Measurements from ENCODE around the gene BFSP2.
A peak's percentile ranks its signal among the peaks of the same experiment; 100 is the strongest.

BFSP2 gene

DNA sequence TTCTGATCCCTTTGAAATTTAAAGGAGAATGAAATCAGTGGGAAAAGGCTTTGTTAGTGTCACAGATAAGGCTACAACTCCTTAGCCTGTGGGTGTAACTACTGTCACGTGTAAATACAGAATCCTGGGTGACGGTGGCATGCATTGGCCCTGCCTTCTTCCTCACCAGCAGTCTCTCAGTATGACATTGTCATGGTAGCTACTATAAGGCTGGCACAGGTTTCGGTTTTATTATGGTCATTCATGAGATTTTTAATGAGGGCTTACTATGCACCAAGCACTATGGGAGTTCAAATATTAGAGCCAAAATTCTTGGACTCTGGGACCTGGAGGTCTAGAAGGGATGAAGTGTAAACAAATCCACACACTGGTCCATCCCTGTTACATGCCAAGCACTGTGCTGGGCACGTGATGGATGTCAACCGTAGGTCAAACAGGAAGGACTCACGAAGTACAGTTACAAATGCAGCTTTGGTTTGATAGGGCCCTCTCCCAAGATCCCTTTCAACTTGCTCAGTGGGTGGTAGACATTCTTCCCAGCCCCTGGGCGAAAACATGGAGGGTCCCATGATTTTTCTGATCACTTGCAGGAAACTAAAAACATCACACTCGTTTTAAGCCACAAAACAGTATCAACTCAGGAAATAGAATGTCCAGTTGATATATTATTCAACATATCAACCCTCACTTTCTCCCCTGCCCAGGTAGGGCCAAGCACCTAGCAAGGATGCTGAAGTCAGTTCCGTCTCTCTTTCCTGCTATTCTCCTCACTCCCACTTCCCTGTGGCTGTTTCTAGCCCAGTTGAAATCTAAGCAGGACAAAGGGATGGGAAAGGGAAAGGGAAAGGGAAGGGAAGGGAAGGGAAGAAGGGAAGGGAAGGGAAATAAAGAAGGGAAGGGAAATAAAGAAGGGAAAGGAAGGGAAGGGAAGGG, 25.3 kb downstream of the BFSP2 start:
- DNase-seq = no peak

GRCh38 chr3:133425898-133426297, 26.0 kb downstream of the BFSP2 start:
- no peak for DNase-seq

- no peak for DNase-seq
Measured at GRCh38 chr3:133426721-133427120, 26.9 kb downstream of the BFSP2 start.

DNA sequence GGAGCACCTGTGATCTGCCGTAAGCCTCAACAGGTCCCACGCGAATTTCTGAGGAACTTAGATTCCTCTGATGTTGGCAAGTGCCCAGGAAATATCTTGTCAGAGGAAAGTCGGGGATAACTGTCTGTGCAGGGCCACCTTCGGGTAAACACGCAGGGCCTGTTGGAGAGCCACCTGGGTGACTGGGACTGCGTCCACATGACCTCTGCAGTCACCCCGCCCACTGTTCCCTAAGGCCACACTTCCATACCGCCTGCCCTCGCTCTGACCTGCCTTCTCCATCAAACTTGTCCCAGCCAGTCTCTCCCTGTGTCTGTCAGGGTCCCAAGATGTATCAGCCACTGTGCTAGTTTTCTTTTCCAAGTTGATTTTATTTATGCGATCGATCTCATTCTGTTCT, 28.7 kb downstream of the BFSP2 start:
- no peak for DNase-seq

- no peak for DNase-seq
Measured at GRCh38 chr3:133429063-133429462, 29.2 kb downstream of the BFSP2 start.

GRCh38 chr3:133439563-133439962, 39.7 kb downstream of the BFSP2 start:
- DNase-seq = no peak

- no peak for DNase-seq
Measured at GRCh38 chr3:133440652-133441051, 40.8 kb downstream of the BFSP2 start.

DNA sequence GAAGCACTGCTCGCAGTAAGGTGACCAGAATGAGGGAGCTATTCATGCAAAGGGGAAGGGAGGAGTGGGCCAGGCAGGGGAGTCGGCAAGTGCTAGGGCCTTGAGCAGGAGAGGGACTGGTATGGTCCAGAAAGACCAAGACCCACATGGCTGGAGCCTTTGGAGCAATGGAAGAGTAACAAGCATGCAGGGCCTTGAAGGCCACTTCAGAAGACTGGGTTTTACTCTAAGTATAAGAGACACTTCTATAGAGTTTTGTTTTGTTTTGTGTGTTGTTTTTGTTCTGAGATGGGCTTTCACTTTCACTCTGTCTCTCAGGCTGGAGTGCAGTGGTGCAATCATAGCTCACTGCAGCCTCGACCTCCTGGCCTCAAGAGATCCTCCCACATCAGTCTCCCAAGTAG, 42.0 kb downstream of the BFSP2 start:
- DNase-seq = no peak

- DNase-seq = no peak
Measured at GRCh38 chr3:133442518-133442917, 42.7 kb downstream of the BFSP2 start.

DNA sequence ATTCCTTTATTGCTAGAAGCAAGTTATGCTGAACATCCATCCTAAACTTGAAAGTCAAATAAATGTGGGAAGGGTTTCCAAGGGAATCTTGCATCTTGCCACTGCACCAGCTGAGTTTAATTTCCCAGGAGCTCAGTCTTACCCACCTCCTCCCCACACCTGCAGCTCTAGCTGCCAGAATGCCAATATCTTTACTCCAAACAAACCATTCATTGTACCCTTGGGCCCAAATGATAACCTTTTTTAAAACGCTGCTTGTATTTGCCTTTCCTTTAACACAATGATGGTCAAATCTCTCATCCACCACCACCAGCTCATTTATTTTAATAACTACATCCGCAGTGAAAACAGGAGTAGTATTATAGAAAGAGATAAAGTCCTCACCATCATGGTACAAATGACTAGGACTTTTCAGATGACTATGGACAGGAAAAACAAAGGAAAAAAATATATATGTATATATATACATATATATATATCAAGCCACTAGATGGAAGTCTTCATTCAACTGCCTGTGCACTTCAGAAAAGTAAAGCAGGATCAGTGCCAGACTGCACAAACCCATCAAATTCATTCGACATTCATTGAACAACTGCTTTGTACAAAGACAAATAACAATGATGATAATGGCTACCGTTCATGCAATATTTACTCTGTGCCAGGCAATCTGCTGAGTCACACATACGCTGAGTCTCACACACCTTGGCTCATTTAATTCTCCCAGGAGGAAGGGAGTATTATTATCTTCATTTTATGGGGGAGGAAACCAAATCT, 44.0 kb downstream of the BFSP2 start:
- DNase-seq = no peak

DNA sequence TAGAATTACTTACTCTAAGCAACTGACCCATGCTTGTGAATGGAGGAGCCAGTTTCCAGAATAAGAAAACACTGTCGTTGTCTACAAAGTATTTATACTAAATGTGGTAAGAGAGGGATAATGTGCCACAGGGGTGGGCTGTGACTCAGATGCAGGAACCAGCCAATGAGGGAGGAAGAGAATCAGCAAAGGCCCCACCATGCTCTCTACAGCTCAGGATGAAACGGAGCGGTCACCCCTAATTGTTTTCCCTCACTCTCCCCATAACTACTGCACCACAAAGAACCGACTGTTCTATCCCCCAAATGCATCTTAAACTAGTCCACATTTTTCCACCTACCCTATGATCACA, 44.5 kb downstream of the BFSP2 start:
- DNase-seq = no peak

DNA sequence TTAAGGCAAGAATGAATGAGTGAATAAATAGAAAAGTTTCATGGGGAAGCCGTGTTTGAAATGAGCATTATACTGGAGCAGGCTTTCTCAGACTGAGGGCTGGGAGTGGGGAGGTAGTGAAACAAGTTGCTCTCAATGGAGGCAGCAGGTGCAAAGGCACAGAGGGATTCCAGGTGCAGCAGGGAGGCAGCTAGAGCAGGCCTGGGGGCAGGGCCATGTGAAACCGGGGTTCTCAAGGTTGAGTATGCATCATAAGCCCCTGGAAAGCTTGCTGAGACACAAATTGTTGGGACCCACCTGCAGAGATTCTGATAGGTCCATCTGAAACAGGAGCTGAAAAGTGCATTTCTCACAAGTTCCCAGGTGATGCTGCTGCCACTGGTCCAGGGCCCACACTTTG, 45.3 kb downstream of the BFSP2 start:
- DNase-seq = no peak

GRCh38 chr3:133447750-133448477, 48.1 kb downstream of the BFSP2 start:
- DNase-seq = no peak

DNA sequence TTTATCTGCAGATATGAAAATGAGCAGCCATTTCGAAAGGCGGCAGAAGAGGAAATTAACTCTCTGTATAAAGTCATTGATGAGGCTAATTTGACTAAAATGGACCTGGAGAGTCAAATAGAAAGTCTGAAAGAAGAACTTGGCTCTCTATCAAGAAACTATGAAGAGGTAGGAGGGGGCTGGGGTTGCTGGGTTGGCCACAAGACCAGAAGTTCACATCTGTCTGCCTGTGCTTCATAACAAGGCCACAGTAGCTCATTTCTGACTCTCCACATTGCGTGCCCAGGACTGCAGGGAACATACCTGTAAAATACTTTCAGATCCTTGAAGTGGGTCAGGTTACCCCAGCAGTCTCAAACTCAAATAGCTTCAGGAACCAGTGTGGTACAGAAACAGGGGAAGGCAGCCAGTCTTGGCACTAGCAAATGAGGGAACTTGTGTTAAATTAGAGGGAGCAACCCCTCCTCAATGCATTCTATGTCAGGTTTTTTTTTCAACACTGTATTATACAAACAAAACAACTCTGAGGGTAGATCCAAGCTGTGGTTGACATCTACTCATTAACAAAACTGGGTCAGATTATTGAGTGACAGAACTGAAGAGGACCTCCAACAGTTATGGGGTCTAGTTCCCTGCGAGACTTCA, 48.7 kb downstream of the BFSP2 start:
- peak; percentile 14 for DNase-seq

GRCh38 chr3:133451309-133451708, 51.5 kb downstream of the BFSP2 start:
- DNase-seq = no peak

GRCh38 chr3:133452641-133453319, 52.9 kb downstream of the BFSP2 start:
- DNase-seq = no peak

DNA sequence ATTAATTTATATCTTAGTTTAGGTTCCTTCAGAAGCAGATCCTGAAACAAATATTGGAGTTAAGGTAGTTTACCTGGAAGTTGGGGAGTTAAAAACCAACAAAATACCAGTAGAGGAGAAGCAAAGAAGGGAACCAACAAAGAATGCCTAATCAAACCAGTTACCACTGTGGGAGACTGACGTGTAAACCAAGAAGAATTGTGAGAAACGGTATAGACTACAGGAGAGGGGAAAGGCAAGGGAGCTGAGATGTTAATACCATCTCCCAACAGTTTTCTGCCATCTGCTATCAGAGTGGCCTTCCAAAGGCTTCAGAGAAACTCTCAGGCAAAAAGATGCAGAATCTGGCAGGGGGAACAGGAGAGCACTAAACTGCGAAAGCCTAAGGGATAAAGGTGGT, 53.5 kb downstream of the BFSP2 start:
- DNase-seq = no peak

DNA sequence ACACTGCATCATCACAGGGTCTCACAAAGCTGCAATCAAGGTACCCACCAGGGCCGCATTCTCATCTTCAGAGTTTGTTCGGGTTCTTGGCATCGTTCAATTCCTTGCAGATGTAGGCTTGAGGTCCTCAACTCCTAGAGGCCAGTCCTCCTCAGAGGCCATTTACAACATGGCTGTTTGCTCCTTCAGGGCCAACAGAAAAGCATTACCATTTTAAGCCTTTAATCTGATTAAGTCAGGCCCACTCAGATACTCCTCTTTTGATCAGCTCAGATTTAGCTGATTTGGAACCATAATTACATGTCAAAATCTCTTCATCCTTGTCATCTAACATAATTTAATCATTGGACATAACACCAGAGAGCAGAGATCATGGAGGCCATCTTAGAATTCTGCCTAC, 55.4 kb downstream of the BFSP2 start:
- DNase-seq = no peak

DNA sequence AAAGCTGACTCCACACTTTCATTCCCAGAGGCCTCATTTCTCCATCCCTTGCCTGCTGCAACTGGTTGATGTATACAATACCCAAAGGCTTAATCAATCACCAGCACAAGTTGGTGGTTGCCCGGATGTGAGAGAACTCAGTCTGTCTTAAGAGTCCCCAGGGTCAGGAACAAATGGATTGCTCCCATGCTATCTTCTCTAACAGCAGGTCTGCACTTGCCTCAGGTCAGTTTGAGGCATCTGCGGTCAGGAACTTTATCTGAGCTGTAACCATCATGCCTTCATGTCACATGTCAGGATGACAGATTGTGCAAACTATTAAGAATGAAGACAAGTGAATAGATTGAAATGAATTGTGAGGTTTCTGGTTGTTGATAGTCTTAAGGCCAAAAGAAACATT, 56.1 kb downstream of the BFSP2 start:
- DNase-seq = no peak

- DNase-seq = no peak
Measured at GRCh38 chr3:133457025-133457424, 57.2 kb downstream of the BFSP2 start.

DNA sequence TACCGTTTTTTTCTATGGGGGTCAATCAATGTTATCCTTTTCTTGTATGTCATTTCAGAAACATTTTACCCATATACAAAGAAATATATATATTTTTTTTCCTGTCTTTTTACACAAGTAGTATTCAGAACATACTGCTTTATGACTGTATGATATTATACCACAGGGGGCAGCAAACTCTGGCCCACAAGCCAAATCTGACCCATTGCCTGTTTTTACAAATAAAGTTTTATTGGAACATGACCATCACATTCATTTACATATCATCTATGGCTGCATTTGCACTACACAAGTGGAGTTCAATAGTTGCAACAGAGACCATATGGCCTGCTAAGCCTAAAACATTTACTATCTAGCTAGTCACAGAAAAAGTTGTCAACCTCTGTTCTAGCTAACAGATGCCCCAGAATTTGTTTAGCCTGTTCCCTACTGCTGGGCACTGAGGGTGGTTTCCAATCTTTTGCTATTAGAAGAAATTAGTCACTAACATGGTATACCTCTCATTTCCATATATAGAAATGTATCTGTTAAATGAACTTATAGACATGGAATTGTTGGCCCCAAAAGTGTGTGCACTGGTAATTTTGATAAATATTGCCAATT, 57.7 kb downstream of the BFSP2 start:
- no peak for DNase-seq

DNA sequence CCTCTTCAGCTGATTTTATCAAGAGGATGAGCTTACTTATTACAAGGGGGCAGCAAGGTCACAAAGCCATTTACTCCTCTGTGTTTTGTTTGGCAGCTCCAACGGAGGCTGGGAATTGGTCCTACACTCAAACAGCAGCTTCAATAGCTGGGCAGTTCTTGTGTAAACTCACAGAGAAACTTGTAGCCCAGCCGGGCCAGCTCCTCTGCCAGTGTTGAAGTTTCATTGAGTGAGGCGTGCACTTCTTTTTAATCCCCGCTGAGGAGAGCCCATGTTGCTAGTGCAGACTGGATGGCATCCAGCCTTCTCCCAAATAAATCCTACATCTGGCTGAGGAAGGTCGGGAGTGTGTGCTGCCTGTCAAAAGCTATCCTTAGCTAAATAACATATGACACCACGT, 59.5 kb downstream of the BFSP2 start:
- no peak for DNase-seq

Measured in stimulated activated CD4-positive, alpha-beta T cell treated with anti-CD3 and anti-CD28 coated beads, Interleukin-12 subunit alpha, Interleukin-12 subunit beta, amount 100 ng/mL, for 4 hours (primary cell).